GM08714 (cell line): ENCODE data around the gene GNG7.
"Not testable (repeated sequence)": the region's sequence is repeated elsewhere in the genome, so short reads cannot be mapped to it uniquely, and the experiment has no call there.

Experiments
- H3K4me3 ChIP-seq: fragments of 200-500 bp; sonication (Bioruptor generic); 2 replicates; pipeline ENCODE4 v1.5.1; 2014; ENCODE audit warnings: mild to moderate bottlenecking, low read length, inconsistent platforms
- ZNF274 ChIP-seq: IDR thresholded peaks from 2 replicates; pipeline ENCODE4 v1.6.1; 2012; ENCODE audit warnings: mild to moderate bottlenecking, low read depth, low read length

Gene GNG7

GRCh38 chr19:2500841-2501261 lies 201.6 kb downstream of the GNG7 start:
- H3K4me3 ChIP-seq, result no peak overlapping the region
- no peak for TF ChIP-seq ZNF274

DNA sequence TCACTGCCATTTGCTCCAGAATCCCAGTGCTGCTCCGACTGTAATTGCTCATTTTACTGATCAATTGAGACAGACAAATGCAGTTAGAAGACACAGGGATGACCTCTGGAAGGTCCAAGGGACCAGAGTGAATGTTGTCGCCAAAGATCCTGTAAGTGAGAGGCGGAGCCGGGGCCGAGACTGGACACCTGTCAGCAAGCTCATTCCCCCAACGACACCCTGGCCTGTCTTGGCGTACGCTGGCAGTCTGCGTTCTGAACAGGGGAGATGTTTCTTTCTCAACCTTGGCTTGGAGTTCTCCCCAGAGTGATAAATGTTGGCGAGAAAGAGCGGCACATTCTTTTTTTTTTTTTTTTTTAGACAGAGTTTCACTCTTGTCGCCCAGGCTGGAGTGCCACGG lies 202.3 kb downstream of the GNG7 start:
- no peak for TF ChIP-seq ZNF274
- H3K4me3 ChIP-seq, result no peak overlapping the region

GRCh38 chr19:2497186-2497585 lies 205.3 kb downstream of the GNG7 start:
- no peak overlapping the region for H3K4me3 ChIP-seq
- TF ChIP-seq ZNF274, result no peak

DNA sequence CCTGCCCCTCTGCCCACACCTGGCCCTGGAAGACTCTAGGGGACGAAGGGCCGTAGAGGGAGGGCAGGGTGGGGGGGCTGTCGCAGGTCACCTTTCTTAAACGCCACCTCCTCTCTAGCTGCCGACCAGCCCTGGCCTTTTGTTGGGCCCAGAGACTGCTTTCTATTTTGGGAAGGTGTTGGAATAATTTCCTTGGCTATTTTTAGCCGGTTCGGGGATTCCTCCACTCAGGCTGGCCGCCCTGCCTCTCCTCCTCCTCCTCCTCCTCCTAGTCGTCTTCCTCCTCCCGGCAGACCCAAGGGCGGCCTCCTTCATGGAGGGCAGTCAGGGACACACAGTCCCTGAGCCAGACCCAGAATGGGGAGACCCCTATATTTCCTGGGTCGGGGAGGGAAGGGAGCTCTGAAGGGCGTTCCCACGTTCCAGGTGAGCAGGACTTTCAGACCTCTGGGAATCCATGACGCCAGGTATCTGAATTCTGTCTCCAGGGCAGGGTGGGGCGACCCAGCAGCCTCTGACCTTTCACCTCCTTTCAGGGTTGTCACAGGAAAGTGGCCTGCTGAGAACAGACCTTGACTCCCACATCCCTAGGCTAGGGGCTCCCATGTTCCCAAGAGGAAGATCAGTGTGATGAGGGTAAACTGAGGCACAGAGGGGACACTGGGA lies 206.7 kb downstream of the GNG7 start:
- no peak for TF ChIP-seq ZNF274
- no peak overlapping the region for H3K4me3 ChIP-seq

DNA sequence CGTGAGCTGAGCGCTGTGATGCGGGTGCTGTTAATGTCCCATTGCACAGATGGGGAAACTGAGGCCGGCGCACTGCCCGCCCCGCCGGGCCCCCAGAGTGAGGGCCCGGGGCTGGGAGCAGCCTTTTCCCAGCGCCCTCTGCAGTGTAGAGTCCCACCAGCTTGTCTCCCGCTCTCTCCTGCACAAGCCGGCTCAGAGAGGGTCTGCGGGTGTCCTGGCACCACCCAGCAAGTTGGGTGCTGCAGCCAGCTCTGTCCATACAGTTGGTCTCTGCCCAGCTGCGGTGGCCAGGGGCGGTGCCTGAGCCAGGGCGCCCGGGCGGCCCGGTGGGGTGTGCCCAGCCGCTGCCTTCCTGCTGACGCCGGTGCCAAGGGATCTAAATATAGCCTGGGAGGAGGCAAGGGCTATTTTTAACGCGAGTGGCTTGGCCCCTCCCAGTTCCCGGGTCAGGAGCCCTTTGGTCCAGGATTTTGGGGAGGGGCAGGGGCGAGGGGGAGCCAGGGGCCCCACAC lies 207.3 kb downstream of the GNG7 start:
- H3K4me3 ChIP-seq, result peak overlapping the region; percentile 65; the same call in 1 of the 2 replicates
- no peak for TF ChIP-seq ZNF274

DNA sequence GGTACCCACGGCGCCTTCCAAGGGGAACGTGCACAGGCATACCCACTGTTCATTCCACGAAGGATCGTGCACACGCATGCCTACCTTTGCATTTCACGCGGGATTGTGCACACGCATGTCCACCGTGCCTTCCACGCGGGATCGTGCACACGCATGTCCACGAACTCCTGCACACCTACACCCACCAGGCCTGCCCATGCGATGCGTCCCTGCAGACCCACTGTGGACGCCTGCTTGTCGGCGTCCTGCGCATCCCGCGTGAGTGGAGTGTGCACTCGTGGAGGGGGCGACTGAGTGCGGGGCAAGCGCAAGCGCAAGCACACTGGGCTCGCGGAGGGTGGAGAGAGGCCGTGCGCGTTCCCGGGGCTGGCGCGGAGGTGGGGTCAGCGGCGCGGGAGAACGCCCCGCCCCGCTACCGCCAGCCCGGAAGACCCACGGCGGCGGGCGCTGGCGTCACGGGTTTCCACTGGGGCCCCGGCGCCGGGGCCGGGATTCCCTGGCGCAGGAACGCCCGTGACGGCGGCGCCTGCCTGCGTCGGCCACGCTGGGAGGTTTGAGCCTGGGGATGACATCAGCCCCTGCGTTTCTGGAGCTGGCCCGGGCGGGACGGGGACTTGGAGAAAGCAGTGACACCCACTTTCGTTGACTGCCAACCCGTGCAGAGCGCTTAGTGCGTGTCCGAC lies 207.9 kb downstream of the GNG7 start:
- no peak for TF ChIP-seq ZNF274
- peak overlapping the region; percentile 65; the same call in 1 of the 2 replicates for H3K4me3 ChIP-seq

GRCh38 chr19:2494084-2494446 lies 208.4 kb downstream of the GNG7 start:
- TF ChIP-seq ZNF274, result no peak
- H3K4me3 ChIP-seq, result peak overlapping the region; percentile 65; the same call in 1 of the 2 replicates

DNA sequence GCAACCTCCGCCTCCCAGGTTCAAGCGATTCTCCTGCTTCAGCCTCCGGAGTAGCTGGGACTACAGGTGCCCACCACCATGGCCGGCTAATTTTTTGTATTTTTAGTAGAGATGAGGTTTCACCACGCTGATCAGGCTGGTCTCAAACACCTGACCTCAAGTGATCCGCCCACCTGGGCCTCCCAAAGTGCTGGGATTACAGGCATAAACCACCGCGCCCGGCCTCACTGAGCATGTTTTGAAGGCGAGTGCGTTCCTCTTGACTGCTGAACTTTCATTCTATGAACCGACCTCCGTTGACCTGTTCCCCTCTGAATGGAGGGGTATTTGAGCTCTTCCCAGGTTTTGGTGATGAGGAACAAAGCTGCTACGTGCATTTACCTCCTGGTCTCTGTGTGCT lies 209.0 kb downstream of the GNG7 start:
- not testable (repeated sequence) for H3K4me3 ChIP-seq

DNA sequence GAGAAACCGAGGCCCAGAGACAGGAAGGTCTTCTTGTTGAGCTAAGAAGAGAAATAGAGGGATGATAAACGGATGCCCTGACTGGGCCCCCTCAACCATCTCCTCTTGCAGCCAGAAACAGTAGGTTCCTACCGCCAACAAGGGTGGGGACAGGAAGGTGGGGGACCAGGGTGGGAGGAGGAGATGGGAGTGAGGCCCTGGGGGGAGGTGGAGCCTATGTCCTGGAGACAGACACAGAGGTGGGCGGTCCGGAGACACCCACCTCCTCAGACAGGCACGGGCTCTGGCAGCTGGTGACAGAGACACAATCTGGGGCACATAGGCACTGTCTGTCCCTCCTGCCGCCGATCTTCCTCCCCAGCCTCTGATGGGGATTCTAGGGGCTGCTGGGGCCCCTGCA lies 209.6 kb downstream of the GNG7 start:
- TF ChIP-seq ZNF274, result no peak
- H3K4me3 ChIP-seq, result no peak overlapping the region

DNA sequence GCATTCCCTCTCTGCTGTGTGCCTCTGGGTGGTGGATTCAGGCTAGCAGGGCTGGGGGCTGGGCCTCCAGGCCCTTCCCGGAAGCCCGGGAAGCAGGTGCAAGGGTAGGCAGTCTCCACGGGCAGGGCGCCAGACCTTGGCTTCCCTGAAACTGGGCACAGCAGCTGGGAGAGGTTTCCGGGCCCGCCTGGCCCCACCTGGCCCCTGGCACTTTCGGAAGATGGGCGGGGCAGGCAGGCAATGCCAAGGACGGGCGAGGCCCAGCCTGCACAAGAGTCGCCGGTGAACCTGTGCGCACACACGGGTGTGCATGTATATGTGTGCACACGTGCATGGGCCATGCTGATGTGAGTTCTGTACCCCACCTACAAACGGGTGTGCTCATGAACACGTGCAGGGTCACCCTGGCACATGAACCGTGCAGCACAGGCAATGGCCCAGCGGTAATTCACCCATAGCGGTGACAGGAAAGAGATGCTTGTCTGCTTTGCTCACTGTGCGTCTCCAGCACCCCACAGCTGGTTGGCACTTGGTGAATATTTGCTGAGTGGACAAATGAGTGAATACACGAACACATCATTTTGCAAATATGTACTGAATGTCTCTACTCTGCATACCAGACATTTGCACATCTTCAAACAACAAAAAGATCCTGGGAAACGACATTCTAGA lies 211.2 kb downstream of the GNG7 start:
- H3K4me3 ChIP-seq, result no peak overlapping the region
- no peak for TF ChIP-seq ZNF274

DNA sequence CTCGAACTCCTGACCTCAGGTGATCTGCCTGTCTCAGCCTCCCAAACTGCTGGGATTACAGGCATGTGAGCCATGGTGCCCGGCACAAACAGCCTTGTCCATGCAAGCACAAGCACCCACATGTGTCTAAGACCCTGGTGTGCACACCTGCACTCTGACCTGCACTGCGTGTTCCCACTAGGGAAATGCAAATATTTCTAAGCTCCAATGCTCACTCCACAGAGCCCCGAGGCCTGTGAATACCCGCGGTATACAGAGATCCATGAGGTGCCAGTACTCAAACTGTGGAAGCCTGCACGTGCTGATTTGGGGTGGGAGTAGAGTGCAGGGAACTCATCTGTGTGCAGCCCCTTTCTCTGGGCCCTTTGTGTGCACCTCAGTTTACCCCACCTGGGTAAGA lies 211.8 kb downstream of the GNG7 start:
- TF ChIP-seq ZNF274, result no peak
- H3K4me3 ChIP-seq, result no peak overlapping the region

DNA sequence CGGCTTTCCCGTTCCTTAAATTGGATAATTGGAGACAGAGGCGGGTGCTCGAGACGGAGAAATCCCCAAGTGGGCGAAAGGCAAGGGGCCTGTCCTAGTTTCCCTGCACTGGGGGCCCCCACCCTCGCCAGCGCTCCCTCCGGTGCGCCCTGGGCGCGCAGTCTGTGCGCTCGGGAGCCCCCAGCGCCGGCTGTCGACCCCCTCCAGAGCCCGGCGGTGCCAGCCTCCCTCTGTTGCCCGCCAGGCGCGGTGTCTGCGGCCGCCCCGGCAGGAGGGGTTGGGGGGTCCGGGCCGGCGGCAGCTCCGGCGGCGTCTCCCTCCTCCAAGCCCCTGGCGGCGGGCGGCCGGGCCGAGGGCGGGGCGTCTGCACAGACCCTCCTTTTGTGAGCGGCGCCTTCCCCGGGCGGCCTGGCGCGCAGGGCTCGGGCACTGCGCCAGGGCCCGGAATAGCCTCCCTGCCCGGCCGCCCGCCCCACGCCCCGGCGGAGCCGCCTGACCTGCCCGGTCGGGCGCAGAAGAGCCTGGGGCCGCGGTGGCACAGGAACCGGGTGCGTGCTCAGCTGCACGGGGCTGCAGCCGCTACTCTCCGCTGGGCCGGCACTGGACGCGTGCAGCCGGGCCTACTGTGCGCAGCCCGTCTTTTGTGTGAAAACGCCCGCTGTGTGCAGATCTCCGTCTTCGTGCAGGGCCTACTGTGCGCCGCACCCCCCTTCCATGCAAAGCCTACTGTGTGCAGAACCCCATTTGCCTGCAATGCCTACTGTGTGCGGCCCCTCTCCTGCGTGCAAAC lies 213.4 kb downstream of the GNG7 start:
- no peak for TF ChIP-seq ZNF274
- H3K4me3 ChIP-seq, result no peak overlapping the region

DNA sequence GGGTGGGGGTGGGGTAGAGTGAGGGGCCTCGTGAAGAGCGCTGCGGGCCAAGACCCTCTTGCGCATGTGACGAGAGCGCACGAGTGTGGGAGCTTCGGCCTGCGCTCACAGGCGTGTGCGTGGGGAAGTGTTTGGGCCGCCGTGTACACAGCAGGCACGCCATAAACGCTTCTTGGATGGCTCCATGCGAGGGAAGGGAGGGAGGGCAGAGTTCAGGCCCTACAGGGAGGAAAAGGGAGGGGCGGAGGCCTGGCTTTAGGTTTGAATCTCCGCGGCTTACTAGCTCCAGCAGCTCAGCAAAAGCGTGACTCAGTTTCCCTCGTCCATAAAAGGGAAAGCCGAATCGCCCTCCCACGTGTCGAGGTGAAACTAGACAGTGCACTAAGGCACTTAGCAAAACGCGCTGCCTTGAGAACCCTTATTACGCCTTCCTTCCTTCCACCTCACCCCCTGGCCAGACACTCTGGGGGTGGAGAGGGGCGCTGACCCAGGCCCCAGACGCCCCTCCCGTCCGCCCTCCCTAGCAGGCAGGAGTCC lies 214.0 kb downstream of the GNG7 start:
- no peak for TF ChIP-seq ZNF274
- H3K4me3 ChIP-seq, result no peak overlapping the region

DNA sequence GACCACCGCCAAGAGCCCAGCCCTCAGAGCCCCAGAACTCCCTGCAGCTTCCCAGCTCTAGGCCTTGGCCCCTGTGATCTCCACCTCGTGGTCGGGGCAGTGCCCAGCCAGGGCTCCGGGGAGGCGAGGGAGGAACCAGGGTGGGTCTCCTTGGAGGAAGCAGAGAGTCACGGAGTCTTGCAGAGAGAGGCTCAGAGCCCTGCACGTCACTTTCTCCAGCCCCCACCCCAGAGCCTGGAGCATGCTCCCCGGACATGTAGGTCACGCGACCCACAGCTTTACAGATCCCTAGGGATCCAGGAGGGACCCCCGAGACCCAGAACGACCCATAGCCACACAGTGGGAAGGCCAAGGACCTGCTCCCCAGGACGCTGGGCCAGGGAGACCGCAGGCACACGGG lies 214.7 kb downstream of the GNG7 start:
- no peak overlapping the region for H3K4me3 ChIP-seq
- TF ChIP-seq ZNF274, result no peak
